GM18499 (cell line): ENCODE data around the gene C8B.

Source experiments
- ATAC-seq: cut with Tn5 transposase; IDR thresholded peaks from one replicate; pipeline ENCODE4 v1.9.1; 2021; ENCODE audit warnings: moderate number of reproducible peaks; ENCODE audit not compliant: insufficient read depth, unreplicated experiment

C8B gene

DNA sequence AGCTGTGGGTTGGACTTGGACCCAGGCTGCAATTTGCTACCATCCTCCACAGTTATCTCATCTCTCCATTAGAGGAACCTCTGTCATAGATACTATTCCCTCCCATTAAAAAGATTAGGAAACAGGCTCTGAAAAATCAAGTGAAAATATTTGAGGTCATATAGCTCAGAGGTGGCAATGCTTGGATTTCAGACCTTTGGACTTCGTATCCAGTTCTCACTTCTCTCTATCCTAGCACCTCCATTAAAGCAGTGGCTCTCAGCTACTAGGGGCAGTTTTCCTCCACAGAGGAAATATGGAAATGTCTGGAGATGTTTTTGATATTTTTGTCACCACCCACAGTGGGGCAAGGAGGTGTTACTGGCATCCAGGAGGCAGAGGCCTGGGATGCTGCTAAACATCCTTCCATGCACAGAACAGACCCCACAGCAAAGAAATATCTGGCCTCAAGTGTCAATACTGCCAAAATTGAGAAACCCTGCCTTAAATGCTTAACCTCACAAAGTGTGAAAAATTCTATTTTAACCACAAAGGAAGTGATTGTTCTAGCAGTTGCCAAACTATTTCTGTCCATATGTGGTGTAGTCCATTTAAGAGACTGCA is 57.1 kb downstream of the C8B start:
- no peak for ATAC-seq

DNA sequence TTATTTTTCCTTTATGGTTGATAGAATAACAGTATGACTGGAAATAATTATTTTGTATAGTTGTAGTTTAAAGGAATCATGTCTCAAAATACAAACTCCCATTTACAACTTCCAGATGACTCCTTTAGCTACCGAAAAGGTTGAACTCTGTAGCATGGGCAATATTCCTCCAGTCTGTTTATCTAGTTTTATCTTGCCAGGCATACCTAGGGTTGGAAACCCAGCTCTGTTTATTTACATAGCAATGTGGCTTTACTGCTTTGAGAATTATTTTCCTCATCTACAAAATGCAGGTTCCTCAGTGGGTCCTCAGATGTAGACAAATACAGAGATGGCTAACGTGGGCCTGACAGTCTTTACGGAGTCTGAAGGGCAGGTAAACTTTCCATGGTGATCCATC is 60.1 kb downstream of the C8B start:
- ATAC-seq, result no peak

DNA sequence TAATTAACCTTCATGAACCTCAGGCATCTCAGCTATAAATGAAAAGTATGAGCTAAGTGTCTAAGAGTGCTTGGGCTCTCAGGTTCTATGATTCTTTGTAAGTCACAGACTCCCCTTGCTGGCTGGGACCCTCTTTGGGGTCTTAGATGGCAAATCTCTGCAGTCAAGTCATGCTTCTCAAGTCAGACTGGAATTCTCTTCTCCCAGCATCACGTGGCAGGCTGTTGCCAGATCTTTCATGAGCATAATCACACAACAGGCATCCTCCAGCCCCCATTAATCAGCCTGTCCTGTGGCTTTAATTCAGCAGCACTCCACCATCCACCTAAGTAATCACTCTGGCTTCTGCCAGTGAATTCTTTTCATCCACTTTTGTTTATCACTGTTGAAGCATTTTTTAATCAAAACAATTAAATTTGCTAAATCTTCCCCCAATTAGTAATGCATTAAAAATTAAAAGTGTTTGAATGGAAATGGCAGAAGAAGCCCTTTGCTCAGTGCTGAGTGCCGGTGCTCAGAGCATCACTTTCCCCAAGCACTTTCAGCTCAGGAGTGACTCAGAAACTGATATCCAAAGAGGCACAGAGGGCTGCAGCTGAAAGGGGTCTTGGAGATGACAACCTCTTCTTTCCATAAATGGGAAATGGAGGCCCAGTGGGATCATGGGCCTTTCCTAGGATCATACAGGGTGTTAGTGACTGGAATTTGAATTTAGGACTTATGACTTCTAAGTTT is 61.0 kb downstream of the C8B start:
- ATAC-seq, result no peak

DNA sequence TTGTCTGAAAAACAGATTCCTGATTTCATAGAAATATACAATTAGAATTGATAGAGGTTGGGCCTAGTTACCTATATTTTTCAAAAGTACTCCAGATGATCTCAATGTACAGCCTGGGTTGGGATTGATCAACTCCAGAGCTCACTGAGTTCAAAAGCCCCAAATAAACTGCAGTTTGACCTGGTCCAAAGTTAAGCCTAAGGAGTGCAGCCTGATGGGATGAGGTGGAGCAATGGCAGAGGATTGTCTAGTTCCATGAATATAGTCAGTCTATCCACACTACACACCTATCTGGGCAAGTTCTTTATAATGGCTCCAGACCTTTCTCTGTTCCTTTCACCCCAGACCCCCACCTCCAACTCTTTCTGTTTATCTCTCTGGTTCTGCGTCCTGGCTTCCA is 62.0 kb downstream of the C8B start:
- ATAC-seq, result no peak

DNA sequence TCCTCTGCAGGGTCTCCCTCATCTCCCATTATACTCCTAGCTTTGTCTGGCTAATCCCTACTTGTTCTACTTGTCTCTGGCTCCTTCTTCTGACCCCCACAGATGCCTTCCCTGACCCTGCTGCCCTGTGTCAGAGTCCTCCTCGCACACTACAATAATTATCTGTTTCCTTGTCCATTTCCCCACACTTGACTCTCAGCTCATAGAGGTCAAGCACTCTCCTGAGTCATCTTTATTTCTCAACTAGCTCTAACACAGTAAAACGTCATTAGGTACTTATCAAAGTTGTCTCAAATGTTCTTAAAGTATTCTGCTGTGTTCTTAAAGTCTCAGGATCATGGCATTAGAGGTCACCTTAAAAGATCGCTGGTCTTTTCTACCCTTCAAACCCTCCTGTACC is 64.1 kb downstream of the C8B start:
- ATAC-seq, result no peak

DNA sequence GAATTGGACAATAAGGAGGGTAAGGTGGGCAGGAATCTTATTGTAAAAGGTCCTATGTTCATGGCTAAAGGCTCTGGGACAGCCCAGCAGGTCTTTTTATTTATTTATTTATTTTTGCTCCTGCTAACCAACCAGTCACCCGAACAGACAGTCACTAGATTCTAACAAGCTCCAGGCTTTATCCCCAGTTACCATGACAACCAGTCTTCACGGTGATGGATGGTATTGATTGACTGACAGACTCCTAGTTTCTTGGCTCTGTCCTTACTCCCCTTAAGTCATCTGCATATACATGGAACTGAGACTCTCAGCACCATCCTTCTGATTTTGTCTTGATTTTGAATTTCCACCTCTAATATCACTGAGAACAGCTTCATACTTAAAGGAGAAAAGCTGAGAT is 66.9 kb downstream of the C8B start:
- no peak for ATAC-seq

DNA sequence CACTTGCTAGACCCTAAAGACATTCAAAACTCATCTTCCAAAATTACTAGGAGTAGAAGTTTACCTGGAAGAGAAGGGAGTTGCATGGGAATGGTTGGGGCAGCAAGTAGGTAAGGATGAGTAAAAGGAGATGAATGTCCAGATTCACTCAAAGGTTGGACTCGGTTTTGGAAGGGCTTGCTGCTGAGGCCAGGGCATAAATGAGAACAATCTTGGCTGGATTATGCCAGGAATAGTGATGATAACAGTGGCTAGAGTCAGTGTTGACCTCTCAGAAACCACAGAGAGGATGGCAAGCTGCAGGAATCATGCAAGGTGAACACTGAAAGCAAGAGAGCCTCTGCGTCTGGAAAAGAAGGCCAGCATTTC is 67.8 kb downstream of the C8B start:
- ATAC-seq, result no peak

DNA sequence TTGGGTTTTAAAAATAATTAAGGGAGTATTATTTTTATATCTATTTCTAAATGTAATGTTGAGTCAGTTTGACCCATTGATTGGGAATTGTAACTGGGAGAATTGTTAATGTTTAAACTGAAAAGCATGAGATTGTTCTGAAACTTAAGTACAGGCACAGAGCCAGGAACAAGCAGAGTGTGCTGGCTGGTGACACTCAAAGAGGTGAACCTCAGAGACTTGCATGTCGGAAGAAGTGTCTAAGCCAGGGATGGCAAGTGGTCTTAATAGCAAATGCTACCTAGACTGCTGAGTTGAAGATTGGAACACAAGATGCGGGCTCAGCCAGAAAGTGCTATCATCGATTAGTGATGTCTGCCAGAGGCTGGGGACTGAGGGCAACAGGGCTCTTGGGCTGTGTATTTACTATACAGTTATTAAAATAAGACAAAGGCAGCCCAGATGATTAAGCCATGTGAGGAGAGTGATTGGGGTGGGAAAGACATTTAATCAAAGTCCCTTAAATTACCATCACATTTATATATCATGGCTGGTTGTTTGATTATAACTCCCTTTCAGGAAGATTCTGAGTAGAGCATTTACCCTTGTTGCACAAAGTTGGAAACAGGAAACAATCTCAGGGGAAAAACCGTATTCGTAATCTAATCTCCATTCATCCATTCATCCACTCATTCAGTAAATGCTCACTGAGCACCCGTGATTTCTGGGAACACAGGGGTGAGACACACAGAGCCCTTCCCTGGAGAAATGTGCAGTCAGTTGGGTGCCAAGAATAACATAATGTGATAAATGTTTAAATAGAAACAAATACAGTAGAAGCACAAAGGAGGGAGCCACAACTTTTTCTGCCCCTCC is 68.4 kb downstream of the C8B start:
- ATAC-seq, result no peak

DNA sequence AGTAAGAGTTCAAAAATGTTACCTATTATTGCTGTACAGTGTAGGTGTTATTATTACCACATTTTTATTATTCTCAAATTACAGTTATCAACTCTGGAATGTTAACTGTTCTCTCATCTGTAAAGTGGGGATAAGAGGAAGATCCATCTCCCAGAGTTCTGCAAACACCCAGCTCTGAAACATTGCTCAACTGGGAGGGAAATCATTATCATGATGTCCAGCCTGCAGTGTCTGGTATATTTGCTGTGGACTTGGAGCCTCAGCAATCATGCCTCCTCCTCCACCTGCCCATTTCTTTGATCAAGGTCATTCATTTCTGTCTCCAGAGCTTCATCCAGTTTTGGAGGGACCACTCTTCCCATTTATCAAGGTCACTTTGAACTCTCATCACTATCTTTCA is 71.8 kb downstream of the C8B start:
- ATAC-seq, result no peak

DNA sequence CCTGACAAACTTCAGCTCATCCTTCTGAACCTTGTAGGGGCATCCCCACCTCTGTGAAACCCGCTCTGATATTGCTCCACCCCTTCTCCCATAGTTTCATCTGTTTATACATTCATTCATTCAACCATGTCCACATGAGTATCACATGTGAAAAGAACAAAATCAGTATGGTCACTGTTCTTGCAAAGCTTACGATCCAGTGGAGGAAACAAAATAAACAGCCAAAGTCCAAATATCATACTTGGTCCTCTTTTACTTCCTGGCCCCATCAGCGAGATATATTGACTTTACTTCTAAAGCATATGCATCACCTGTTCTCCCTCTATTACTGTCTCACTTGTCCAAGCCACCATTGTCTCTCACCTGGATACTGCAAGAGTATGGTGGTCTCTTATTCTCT is 75.6 kb downstream of the C8B start:
- no peak for ATAC-seq

DNA sequence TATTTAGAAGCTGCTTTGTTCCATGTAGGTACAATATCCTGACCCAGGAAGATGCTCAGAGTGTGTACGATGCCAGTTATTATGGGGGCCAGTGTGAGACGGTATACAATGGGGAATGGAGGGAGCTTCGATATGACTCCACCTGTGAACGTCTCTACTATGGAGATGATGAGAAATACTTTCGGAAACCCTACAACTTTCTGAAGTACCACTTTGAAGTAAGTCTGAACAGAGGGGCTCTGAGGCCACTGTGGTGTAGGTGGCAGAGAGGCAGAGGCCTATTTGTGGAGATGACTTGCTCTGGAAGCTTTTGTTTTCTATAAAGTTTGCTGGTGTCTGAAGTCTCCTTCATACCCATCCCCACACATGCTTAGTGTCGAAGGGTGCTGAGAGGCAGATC is 84.4 kb downstream of the C8B start:
- ATAC-seq, result no peak

DNA sequence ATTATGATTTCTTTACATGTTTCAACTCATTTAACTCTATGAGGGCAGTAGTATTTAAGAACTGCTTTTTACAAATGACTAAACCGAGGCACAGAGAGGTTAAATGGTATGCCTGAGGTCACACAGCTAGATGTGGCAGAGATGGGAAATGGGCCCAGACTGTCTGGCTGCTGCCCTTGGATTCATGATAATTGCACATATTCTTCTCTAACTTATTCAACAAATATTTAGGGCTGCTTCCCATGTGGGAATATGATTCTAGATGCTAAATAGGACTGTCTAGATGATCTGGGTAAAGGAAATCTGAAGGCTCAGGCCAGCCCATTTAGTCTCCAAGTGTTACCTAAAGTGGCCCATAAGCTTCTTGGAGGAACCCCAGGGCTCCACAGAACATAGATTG is 85.0 kb downstream of the C8B start:
- ATAC-seq, result no peak
